Body of pancreas (tissue), 4 donors: Measurements from ENCODE around the gene CRYZL1. TPM values are rescaled to one million over a fixed set of nuclear protein-coding genes. Genes with fewer than 3 reads are reported as not detected.
A peak's percentile ranks its signal among the peaks of the same experiment; 100 is the strongest.

Experiments
- ATAC-seq: fragments of 150-250 bp; one replicate; pipeline ENCODE4 v1.9.1; 2016
- DNase-seq, 4 donors: peaks; one replicate each; pipeline ENCODE4 v3.0.0-alpha.2; 2019
- H3K27ac ChIP-seq, 4 donors: fragments of 200-600 bp; sonication (generic); 1 replicate in 3 of 4; 2 replicates in 1 of 4; pipeline versions ENCODE4 v1.5.1 to v1.6.1; 2016 to 2019; ENCODE audit warnings: mild to moderate bottlenecking in 1 of 4, mixed read lengths in 1 of 4, moderate library complexity in 1 of 4
- H3K27me3 ChIP-seq, 2 donors: fragments of 200-600 bp; sonication (generic); one replicate each; pipeline ENCODE4 v1.6.0; 2016; ENCODE audit warnings: mild to moderate bottlenecking in 1 of 2
- H3K36me3 ChIP-seq, 2 donors: fragments of 200-600 bp; sonication (generic); replicated peaks in 1 of 2; 2 replicates each; pipeline ENCODE4 v1.5.1; 2016; ENCODE audit warnings: low read depth in 2 of 2; ENCODE audit not compliant: insufficient read depth in 1 of 2
- H3K4me1 ChIP-seq: fragments of 200-600 bp; sonication (generic); one replicate; pipeline ENCODE4 v1.6.0; 2016
- H3K4me3 ChIP-seq, 2 donors: fragments of 200-600 bp; sonication (generic); 1 replicate in 1 of 2; 2 replicates in 1 of 2; pipeline ENCODE4 v1.5.1; 2016 to 2019
- H3K9me3 ChIP-seq, 3 donors: fragments of 200-600 bp; sonication (generic); 1 replicate in 2 of 3; 2 replicates in 1 of 3; pipeline ENCODE4 v1.5.1; 2016
- CTCF ChIP-seq, 7 experiments: fragments of 450-650 bp in 4 of 7; fragments of 200-600 bp in 3 of 7; sonication (generic) in 3 of 7; IDR thresholded peaks; one replicate each; pipeline ENCODE4 v1.5.1; 2016 to 2019; ENCODE audit warnings: antibody characterized with exemption in 7 of 7
- POLR2A ChIP-seq, 3 donors: fragments of 450-650 bp; IDR thresholded peaks; one replicate each; pipeline ENCODE4 v1.6.1; 2016; ENCODE audit warnings: antibody characterized with exemption in 3 of 3, mild to moderate bottlenecking in 2 of 3
- WGBS, 2 donors: methylation state at CpG; one replicate each; pipeline ENCODE4 v1.1.5; 2017; 5-methylcytosine and 5-hydroxymethylcytosine counted together
- intact Hi-C: fragments of 100-400 bp; cut with DNase I; formaldehyde crosslinking; loops from one replicate; pipeline ENCODE4 v1.15.1; 2023
- total RNA-seq, 2 donors: library from RNA; depleted of rRNA; stranded (reverse); fragments of >200 nt; gene quantifications; one replicate each; pipeline ENCODE4 v1.1.0, GENCODE V29; 2016

The CRYZL1 gene
- total RNA-seq, 2 donors from 2014 or later, result 22.3 to 31.6 TPM

- Histone ChIP-seq H3K27me3 (no peaks in the 10 kb centered on the region), H3K27ac (peak within 1 kb of the TSS; percentile 68 to 89 (median 84)), H3K9me3 (no peaks in the 10 kb centered on the region), H3K4me1 (peaks cover 16% of the 10 kb centered on the region), H3K4me3 (peak within 1 kb of the TSS; percentile 43 to 49), H3K36me3 (no peaks in the 10 kb centered on the region)
- 0% methylated on average over 12 to 75 of the region's 78 CpGs for WGBS, 2 donors
- intact Hi-C loops, result no loop called here
- DNase-seq (peak; percentile 84 to 89 (median 88)), ATAC-seq (peak; percentile 97)
- TF ChIP-seq CTCF (IDR thresholded peaks at IDR 0.05) (peak in 2 of 7 experiments; percentile 25 to 37), POLR2A (IDR thresholded peaks at IDR 0.05) (peak; percentile 49 to 60 (median 57))
Measured at GRCh38 chr21:33588485-33589335, 52.8 kb downstream of the CRYZL1 start, which contains the start of gene DONSON. Gene DONSON, minus strand, starts transcription at chr21:33588684. Its CDS starts 43 bp downstream, at chr21:33588641.

- 1 to 2% methylated on average over 10 to 38 of the region's 57 CpGs for WGBS, 2 donors
Measured at GRCh38 chr21:33587792-33588484, 53.6 kb downstream of the CRYZL1 start.

GRCh38 chr21:33586927-33587326 lies 54.6 kb downstream of the CRYZL1 start:
- H3K27ac ChIP-seq, result no peak overlapping the region
- 72 to 87% methylated on average over 6 of the region's 6 CpGs for WGBS, 2 donors
- TF ChIP-seq CTCF (IDR thresholded peaks at IDR 0.05), result no peak
- TF ChIP-seq POLR2A (IDR thresholded peaks at IDR 0.05), result no peak
- no peak overlapping the region for H3K4me3 ChIP-seq
- intact Hi-C loops, result no loop called here
- no peaks in the 10 kb centered on the region for H3K36me3 ChIP-seq
- H3K27me3 ChIP-seq, result no peaks in the 10 kb centered on the region
- H3K9me3 ChIP-seq, result no peaks in the 10 kb centered on the region
- no peak for ATAC-seq
- no peak for DNase-seq
- H3K4me1 ChIP-seq, result peaks cover 16% of the 10 kb centered on the region

More at GRCh38 chr21:33587792-33588484, 53.6 kb downstream of the CRYZL1 start:
- Histone ChIP-seq H3K27me3 (no peaks in the 10 kb centered on the region), H3K36me3 (no peaks in the 10 kb centered on the region), H3K4me1 (peaks cover 16% of the 10 kb centered on the region), H3K9me3 (no peaks in the 10 kb centered on the region), H3K4me3 (peak overlapping the region; percentile 43 to 49), H3K27ac (peak overlapping the region; percentile 68 to 89 (median 84))
- intact Hi-C loops, result no loop called here
- peak; percentile 31 to 50 (median 38) for DNase-seq
- ATAC-seq, result peak; percentile 22
- TF ChIP-seq CTCF (IDR thresholded peaks at IDR 0.05), result no peak
- no peak for TF ChIP-seq POLR2A (IDR thresholded peaks at IDR 0.05)

- no peaks in the 10 kb centered on the region for H3K36me3 ChIP-seq
- ATAC-seq (no peak), DNase-seq (no peak)
- WGBS, 2 donors, result 49 to 59% methylated on average over 3 of the region's 3 CpGs
- H3K4me3 ChIP-seq, result no peak overlapping the region
- H3K27ac ChIP-seq, result no peak overlapping the region
- intact Hi-C loops, result no loop called here
- TF ChIP-seq CTCF (IDR thresholded peaks at IDR 0.05) (no peak), POLR2A (IDR thresholded peaks at IDR 0.05) (no peak)
- peaks cover 16% of the 10 kb centered on the region for H3K4me1 ChIP-seq
- H3K27me3 ChIP-seq, result no peaks in the 10 kb centered on the region
- H3K9me3 ChIP-seq, result no peaks in the 10 kb centered on the region
Measured at GRCh38 chr21:33584455-33584854, 57.1 kb downstream of the CRYZL1 start.
